GM12878 (cell line): ENCODE measurements around the gene RCOR1. TPM values are rescaled to one million over a fixed set of nuclear protein-coding genes. Genes with fewer than 3 reads are reported as not detected.
A peak's percentile ranks its signal among the peaks of the same experiment; 100 is the strongest.

Experiments used
- ATAC-seq: fragments of 200-7000 bp; cut with Tn5 transposase; 3 replicates; pipeline ENCODE4 v1.9.1; 2020; ENCODE audit warnings: mild to moderate bottlenecking, moderate library complexity
- BruUV-seq: library from RNA; stranded (reverse); fragments of 400-500 nt; replicated peaks from 2 replicates; lab custom pipeline; 2021; lab: Mats Ljungman, UMichigan
- CTCF ChIA-PET: fragments of 300-600 bp; sonication (Branson Sonifier 250); formaldehyde crosslinking; extraction: SDS; loops from one replicate; lab custom pipeline; 2021; ENCODE audit warnings: inconsistent platforms; lab: Yijun Ruan, JAX
- POLR2A ChIA-PET: fragments of 350-600 bp; formaldehyde crosslinking; extraction: SDS; loops from one replicate; lab custom pipeline; 2021; ENCODE audit warnings: inconsistent platforms; lab: Charles Lee
- RAD21 ChIA-PET: fragments of 300-600 bp; sonication (Branson Sonifier 250); formaldehyde crosslinking; loops from one replicate; lab custom pipeline; 2023; ENCODE audit warnings: antibody characterized with exemption; ENCODE audit not compliant: unreplicated experiment; lab: Charles Lee
- SMC1A ChIA-PET: fragments of 300-600 bp; sonication (Branson Sonifier 250); formaldehyde crosslinking; loops from one replicate; lab custom pipeline; 2023; ENCODE audit not compliant: unreplicated experiment, uncharacterized antibody; lab: Charles Lee
- DNase-seq: peaks from one replicate; pipeline ENCODE4 v3.0.0-alpha.2; 2011; ENCODE audit warnings: low read depth, low spot score
- FAIRE-seq: peaks from 3 replicates; lab custom pipeline; 2011; peaks lifted over from hg19 to GRCh38; lab: Jason Lieb, UNC
- H2AFZ ChIP-seq: 2 replicates; pipeline ENCODE4 v1.6.0; 2011; ENCODE audit warnings: low read depth, low read length, control low read depth; ENCODE audit not compliant: control insufficient read depth
- H3K27ac ChIP-seq: 2 replicates; pipeline ENCODE4 v1.5.1; 2011; ENCODE audit warnings: control low read depth; ENCODE audit not compliant: control insufficient read depth, insufficient read depth
- H3K27me3 ChIP-seq, 2 experiments: replicated peaks in 1 of 2; 2 replicates each; pipeline versions ENCODE4 v1.6.0 to v1.6.1; 2011; ENCODE audit warnings: low read length in 1 of 2; ENCODE audit not compliant: control insufficient read depth in 2 of 2, insufficient read depth in 2 of 2
- H3K36me3 ChIP-seq, 2 experiments: 2 replicates each; pipeline ENCODE4 v1.5.1; 2011; ENCODE audit warnings: low read length in 1 of 2; ENCODE audit not compliant: control insufficient read depth in 2 of 2, insufficient read depth in 2 of 2
- H3K4me1 ChIP-seq: 2 replicates; pipeline ENCODE4 v1.6.1; 2011; ENCODE audit warnings: mild to moderate bottlenecking, low read length, moderate library complexity, mixed read lengths; ENCODE audit not compliant: control insufficient read depth, insufficient read depth
- H3K4me2 ChIP-seq: 2 replicates; pipeline ENCODE4 v1.6.0; 2011; ENCODE audit warnings: control low read depth; ENCODE audit not compliant: control insufficient read depth, insufficient read depth
- H3K4me3 ChIP-seq: fragments of 200-600 bp; sonication (generic); 2 replicates; pipeline ENCODE4 v1.5.1; 2016
- H3K79me2 ChIP-seq: 2 replicates; pipeline ENCODE4 v1.6.0; 2011; ENCODE audit warnings: low read length; ENCODE audit not compliant: control insufficient read depth, insufficient read depth
- H3K9ac ChIP-seq: 2 replicates; pipeline ENCODE4 v1.8.0; 2011; ENCODE audit warnings: low read length, control low read depth, mixed read lengths; ENCODE audit not compliant: control insufficient read depth, insufficient read depth
- H3K9me3 ChIP-seq: replicated peaks from 3 replicates; pipeline ENCODE4 v1.5.1; 2011; ENCODE audit warnings: mild to moderate bottlenecking, low read length; ENCODE audit not compliant: control insufficient read depth, insufficient read depth
- H4K20me1 ChIP-seq: 2 replicates; pipeline ENCODE4 v1.6.0; 2011; ENCODE audit not compliant: control insufficient read depth, insufficient read depth
- ATF2 ChIP-seq: IDR thresholded peaks from 2 replicates; pipeline ENCODE4 v1.6.1; 2012; ENCODE audit warnings: low read length, inconsistent platforms
- ATF7 ChIP-seq: fragments of 450-650 bp; IDR thresholded peaks from 2 replicates; pipeline ENCODE4 v1.6.1; 2016; ENCODE audit warnings: low read depth, mild to moderate bottlenecking
- CBFB ChIP-seq: IDR thresholded peaks from 2 replicates; pipeline ENCODE4 v1.6.1; 2016; ENCODE audit warnings: antibody characterized with exemption, low read depth
- CBX5 ChIP-seq: sonication (generic); IDR thresholded peaks from 2 replicates; pipeline ENCODE4 v1.6.1; 2016; ENCODE audit warnings: low read depth, moderate library complexity, mild to moderate bottlenecking, inconsistent platforms
- CHD1 ChIP-seq: IDR thresholded peaks from 2 replicates; pipeline ENCODE4 v1.6.1; 2012; ENCODE audit warnings: low read depth, low read length, improper control_type of control experiment
- EZH2 ChIP-seq: IDR thresholded peaks from 2 replicates; pipeline ENCODE4 v1.6.1; 2012; ENCODE audit warnings: low read depth, mild to moderate bottlenecking, control low read depth, inconsistent platforms, low read length, borderline replicate concordance; ENCODE audit not compliant: control insufficient read depth
- IKZF1 ChIP-seq: fragments of 450-650 bp; conservative IDR thresholded peaks from 2 replicates; pipeline ENCODE4 v1.6.1; 2017; ENCODE audit warnings: antibody characterized with exemption, mild to moderate bottlenecking
- MEF2A ChIP-seq: IDR thresholded peaks from 2 replicates; pipeline ENCODE4 v1.6.1; 2011; ENCODE audit warnings: low read depth, mild to moderate bottlenecking, low read length, moderate library complexity; ENCODE audit not compliant: insufficient read depth
- NR2F1 ChIP-seq: fragments of 450-650 bp; conservative IDR thresholded peaks from 2 replicates; pipeline ENCODE4 v1.6.1; 2017; ENCODE audit warnings: mild to moderate bottlenecking
- REST ChIP-seq: IDR thresholded peaks from 2 replicates; pipeline ENCODE4 v1.6.1; 2012; ENCODE audit warnings: mild to moderate bottlenecking, low read depth, low read length
- RUNX3 ChIP-seq: IDR thresholded peaks from 2 replicates; pipeline ENCODE4 v1.6.1; 2012; ENCODE audit warnings: low read length, inconsistent platforms
- SUZ12 ChIP-seq: fragments of 200-600 bp; sonication (generic); IDR thresholded peaks from one replicate; pipeline ENCODE4 v1.6.1; 2018; ENCODE audit warnings: antibody characterized with exemption, mild to moderate bottlenecking; ENCODE audit not compliant: unreplicated experiment
- WRNIP1 ChIP-seq: IDR thresholded peaks from 2 replicates; pipeline ENCODE4 v1.6.1; 2011; ENCODE audit warnings: low read depth, low read length, improper control_type of control experiment, borderline replicate concordance
- YY1 ChIP-seq: IDR thresholded peaks from 2 replicates; pipeline ENCODE4 v1.6.1; 2011; ENCODE audit warnings: low read depth, mild to moderate bottlenecking, low read length
- ZBTB11 ChIP-seq: fragments of 450-650 bp; formaldehyde crosslinking; IDR thresholded peaks from 2 replicates; pipeline ENCODE4 v1.5.0; 2022; ENCODE audit warnings: mild to moderate bottlenecking, missing genetic modification characterization
- ZNF384 ChIP-seq: IDR thresholded peaks from 2 replicates; pipeline ENCODE4 v1.6.1; 2012; ENCODE audit warnings: low read depth, mild to moderate bottlenecking, low read length, improper control_type of control experiment, borderline replicate concordance
- WGBS: methylation state at CpG from one replicate; pipeline ENCODE4 v1.1.6; 2016; ENCODE audit warnings: low lambda C conversion rate; ENCODE audit not compliant: insufficient replicate concordance, insufficient coverage; ENCODE audit errors: missing lambda C conversion rate; 5-methylcytosine and 5-hydroxymethylcytosine counted together
- in situ Hi-C: fragments of 300-500 bp; cut with MboI; formaldehyde crosslinking; loops from 9 replicates; pipeline ENCODE4 v1.14.3; 2018; ENCODE audit warnings: mixed read lengths
- intact Hi-C: fragments of 100-400 bp; cut with micrococcal nuclease; formaldehyde crosslinking; loops from one replicate; pipeline ENCODE4 v1.14.2; 2022; ENCODE audit not compliant: unreplicated experiment
- polyA plus RNA-seq, 11 experiments: library from polyadenylated mRNA; depleted of rRNA in 4 of 11; unstranded in 6 of 11; stranded (reverse) in 5 of 11; fragments of >200 nt; fragmentation: Nextera tagmentation in 4 of 11; fragmentation: Illumina TruSeq in 1 of 11; extraction: Ambion mirVana in 4 of 11; extraction: Trizol in 1 of 11; gene quantifications; 1 replicate in 1 of 11; 2 replicates in 10 of 11; pipeline versions ENCODE4 v1.2.1 to v1.2.3, GENCODE V29; 2011 to 2016; ENCODE audit warnings: inconsistent platforms in 2 of 11, missing spikeins in 2 of 11, low read depth in 1 of 11
- total RNA-seq, 4 experiments: library from RNA; depleted of rRNA in 3 of 4; stranded (reverse); fragments of >200 nt in 3 of 4; fragmentation: Illumina TruSeq in 1 of 4; extraction: Trizol in 1 of 4; gene quantifications; 2 replicates each; pipeline versions ENCODE4 v1.2.1 to v1.2.3, GENCODE V29; 2013 to 2021

RCOR1 gene
- total and polyA plus RNA-seq, 10 of the 15 experiments (the other 5 are each of a cell fraction or from before 2014, with no cell fraction given), result 1.6 to 12.2 (median 4.4) TPM

GRCh38 chr14:102758087-102758486 is 165.6 kb downstream of the RCOR1 start:
- H3K36me3 ChIP-seq, result no peaks in the 10 kb centered on the region
- peaks cover 3% of the 10 kb centered on the region; the same call in 2 of the 3 replicates for H3K9me3 ChIP-seq
- DNase-seq (no peak), FAIRE-seq (no peak), ATAC-seq (peak; percentile 33)
- H3K9ac ChIP-seq, result no peak overlapping the region
- WGBS, result 10% methylated on average over 4 of the region's 5 CpGs
- intact Hi-C loops (no loop called here), in situ Hi-C loops (no loop called here)
- ChIA-PET POLR2A (interaction anchor here (0.9 to 2.0 kb wide), 2 partner anchors 10 to 14 kb away, joined by 3 to 8 read pairs; no protein-coding TSS in a partner anchor), RAD21 (interaction anchor here (0.6 to 1.2 kb wide), 4 partner anchors 10 to 157 kb away, joined by 3 to 4 read pairs (median 3); no protein-coding TSS in a partner anchor), SMC1A (interaction anchor here (0.8 to 2.3 kb wide), 5 partner anchors 9 to 62 kb away, joined by 3 to 22 read pairs (median 3); no protein-coding TSS in a partner anchor), CTCF (interaction anchor here (0.5 to 2.4 kb wide), 4 partner anchors 16 to 574 kb away, joined by 3 to 9 read pairs (median 4); no protein-coding TSS in a partner anchor)
- peaks cover 51% of the 10 kb centered on the region for H3K4me1 ChIP-seq
- peak overlapping the region; percentile 65 for H3K4me2 ChIP-seq
- peak overlapping the region; percentile 54; the same call in 1 of the 2 replicates for H2AFZ ChIP-seq
- BruUV-seq, result no TSS peak
- H4K20me1 ChIP-seq, result no peaks in the 10 kb centered on the region
- H3K27me3 ChIP-seq, result no peaks in the 10 kb centered on the region
- H3K27ac ChIP-seq, result peak overlapping the region; percentile 82
- H3K79me2 ChIP-seq, result no peaks in the 10 kb centered on the region
- no peak overlapping the region for H3K4me3 ChIP-seq
- TF ChIP-seq REST (no peak), ATF2 (peak; percentile 48; the same call in 1 of the 2 replicates), CBFB (no peak), YY1 (no peak), SUZ12 (no peak), RUNX3 (peak; percentile 82), MEF2A (peak; percentile 41; the same call in 1 of the 2 replicates), CBX5 (no peak), ZNF384 (peak; percentile 15; the same call in 1 of the 2 replicates), CHD1 (no peak), ATF7 (0 out of 2 replicates have a peak, but pooled peaks have one; percentile 15), IKZF1 (0 out of 2 replicates have a peak, but pooled peaks have one; percentile 13), EZH2 (no peak), ZBTB11 (CRISPR knock-in tag) (no peak), NR2F1 (0 out of 2 replicates have a peak, but pooled peaks have one; percentile 14), WRNIP1 (no peak)
